ENCODE data around the gene PICALM.

DNA sequence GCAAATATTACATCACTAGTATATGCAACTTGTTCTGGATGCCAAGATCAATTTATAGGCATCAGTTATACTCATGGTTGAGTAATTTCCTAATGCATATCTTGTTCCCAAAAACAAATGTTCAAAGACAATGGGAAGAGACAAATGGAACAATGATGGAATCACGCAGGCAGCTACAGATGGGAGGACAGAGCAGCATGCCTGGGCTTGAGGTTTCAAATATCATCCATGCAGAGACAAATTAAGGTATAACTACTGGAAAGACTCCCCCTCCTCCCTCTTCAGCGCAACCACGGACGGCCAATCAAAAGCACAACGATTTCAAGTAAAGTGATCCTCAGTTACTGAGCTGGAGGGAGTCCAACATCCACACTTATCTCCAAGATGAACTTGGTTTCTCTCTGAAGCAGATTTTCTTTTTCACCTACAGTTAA lies 106.9 kb downstream of the PICALM start:
- TF ChIP-seq EP300 (IDR thresholded peaks at IDR 0.05) (no peak), CTCF (IDR thresholded peaks at IDR 0.05) (no peak)

All from tibial nerve (tissue), 4 donors.